ENCODE measurements around the gene CUZD1. TPM values are rescaled to one million over a fixed set of nuclear protein-coding genes. Genes with fewer than 3 reads are reported as not detected.

Gene CUZD1, protein sequence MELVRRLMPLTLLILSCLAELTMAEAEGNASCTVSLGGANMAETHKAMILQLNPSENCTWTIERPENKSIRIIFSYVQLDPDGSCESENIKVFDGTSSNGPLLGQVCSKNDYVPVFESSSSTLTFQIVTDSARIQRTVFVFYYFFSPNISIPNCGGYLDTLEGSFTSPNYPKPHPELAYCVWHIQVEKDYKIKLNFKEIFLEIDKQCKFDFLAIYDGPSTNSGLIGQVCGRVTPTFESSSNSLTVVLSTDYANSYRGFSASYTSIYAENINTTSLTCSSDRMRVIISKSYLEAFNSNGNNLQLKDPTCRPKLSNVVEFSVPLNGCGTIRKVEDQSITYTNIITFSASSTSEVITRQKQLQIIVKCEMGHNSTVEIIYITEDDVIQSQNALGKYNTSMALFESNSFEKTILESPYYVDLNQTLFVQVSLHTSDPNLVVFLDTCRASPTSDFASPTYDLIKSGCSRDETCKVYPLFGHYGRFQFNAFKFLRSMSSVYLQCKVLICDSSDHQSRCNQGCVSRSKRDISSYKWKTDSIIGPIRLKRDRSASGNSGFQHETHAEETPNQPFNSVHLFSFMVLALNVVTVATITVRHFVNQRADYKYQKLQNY
- 0.56 TPM for total RNA-seq
- long read RNA-seq: 0 reads

DNA sequence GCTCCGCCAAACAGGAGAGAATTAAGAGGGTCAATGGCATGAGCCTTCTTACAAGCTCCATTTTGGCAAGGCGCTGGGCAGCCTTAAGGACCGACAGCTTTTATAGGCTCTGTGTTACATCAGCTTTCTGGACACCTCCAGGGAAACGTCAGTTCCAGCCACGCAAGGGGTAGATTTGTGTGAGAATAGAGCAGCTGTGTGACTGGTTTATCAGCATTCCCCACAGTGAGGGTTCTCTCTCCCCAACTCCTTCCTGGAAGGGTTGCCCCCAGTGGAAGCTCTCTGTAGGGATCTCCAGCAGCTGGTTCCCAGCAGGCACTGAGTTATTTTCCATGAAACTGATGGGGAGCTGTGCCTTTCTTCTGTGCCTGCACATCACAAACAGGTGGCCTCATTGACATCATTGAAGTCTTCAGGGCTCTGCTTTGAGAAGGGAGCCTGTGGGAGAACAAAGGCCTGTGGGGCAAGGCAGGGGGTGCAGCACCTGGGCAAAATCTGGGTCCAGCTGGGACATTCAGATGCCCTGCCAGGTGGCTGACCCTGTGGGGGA, at the start of gene CUZD1:
Gene CUZD1 (minus strand): TSS at position 75 of the 550 bp plus-strand sequence. CDS start 14 bp downstream, at position 61.
- no peaks in the 10 kb centered on the region for H3K27me3 ChIP-seq (ENCODE audit: low read depth)
- intact Hi-C loops (cut with DNase I): no loop called here
- no peak for DNase-seq

DNA sequence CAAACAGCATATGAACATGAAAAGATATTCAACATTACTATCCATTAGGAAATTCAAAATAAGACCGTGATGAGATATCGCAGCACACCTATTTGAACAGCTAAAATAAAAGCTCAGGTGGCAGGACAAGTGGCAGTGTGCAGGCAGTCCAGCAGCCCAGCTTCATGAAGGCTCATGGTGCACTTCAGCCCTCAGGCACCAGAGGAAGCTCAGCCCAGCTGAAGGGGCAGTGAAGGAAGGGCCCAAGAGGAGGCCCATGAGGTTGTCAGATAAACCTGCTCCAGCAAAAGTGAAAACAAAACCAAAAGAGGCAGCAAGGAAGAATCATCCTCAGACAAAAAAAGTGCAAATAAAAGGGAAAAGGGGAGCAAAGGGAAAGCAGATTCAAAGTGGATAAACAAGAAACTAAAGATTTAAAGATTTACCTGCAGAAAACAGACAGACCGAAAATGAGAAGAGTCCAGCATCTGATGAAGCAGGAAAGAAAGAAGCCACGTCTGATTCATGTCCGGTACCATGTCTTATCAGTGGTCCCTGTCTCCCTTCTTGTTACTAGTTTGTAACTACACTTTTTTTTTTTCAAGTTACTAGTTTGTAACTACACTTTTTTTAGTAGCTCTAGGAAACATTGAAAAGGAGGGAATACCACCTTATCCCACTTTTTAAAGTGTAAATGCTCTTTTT, 48.7 kb upstream of the CUZD1 start:
- no peak for DNase-seq
- H3K9me3 ChIP-seq: no peaks in the 10 kb centered on the region
- ATAC-seq: no peak

More for the DNA sequence above, at the start of gene CUZD1:
- Histone ChIP-seq H3K27ac (no peak within 1 kb of the TSS), H3K4me3 (no peak within 1 kb of the TSS), H3K36me3 (no peaks in the 10 kb centered on the region), H3K4me1 (no peaks in the 10 kb centered on the region), H3K9me3 (no peaks in the 10 kb centered on the region)
- TF ChIP-seq, protein P1, sequence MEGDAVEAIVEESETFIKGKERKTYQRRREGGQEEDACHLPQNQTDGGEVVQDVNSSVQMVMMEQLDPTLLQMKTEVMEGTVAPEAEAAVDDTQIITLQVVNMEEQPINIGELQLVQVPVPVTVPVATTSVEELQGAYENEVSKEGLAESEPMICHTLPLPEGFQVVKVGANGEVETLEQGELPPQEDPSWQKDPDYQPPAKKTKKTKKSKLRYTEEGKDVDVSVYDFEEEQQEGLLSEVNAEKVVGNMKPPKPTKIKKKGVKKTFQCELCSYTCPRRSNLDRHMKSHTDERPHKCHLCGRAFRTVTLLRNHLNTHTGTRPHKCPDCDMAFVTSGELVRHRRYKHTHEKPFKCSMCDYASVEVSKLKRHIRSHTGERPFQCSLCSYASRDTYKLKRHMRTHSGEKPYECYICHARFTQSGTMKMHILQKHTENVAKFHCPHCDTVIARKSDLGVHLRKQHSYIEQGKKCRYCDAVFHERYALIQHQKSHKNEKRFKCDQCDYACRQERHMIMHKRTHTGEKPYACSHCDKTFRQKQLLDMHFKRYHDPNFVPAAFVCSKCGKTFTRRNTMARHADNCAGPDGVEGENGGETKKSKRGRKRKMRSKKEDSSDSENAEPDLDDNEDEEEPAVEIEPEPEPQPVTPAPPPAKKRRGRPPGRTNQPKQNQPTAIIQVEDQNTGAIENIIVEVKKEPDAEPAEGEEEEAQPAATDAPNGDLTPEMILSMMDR (IDR thresholded peaks at IDR 0.05): no peak
- ATAC-seq: no peak

DNA sequence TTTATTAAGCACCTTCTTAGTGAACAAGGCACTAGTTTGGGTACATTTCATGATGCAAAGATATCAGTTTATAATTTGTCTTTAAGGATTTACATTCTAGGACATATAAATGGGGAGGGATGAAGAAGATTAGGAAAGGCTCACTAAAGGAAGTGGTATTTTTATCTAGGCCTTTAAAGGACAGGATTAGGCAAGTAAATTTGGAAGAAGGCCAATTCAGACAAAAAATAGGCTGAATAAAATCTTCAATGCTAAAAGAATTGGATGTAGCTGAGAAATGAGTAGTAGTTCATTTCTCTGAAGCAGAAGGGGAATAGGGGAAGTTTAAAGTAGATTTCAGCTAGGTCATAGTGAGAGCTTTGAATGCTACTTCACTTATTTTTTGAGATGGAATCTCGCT, 38.5 kb upstream of the CUZD1 start:
- no peak for DNase-seq
- Histone ChIP-seq H3K36me3 (no peaks in the 10 kb centered on the region), H3K9me3 (no peaks in the 10 kb centered on the region), H3K4me3 (no peak overlapping the region), H3K4me1 (peaks cover 5% of the 10 kb centered on the region), H3K27me3 (ENCODE audit: low read depth) (no peaks in the 10 kb centered on the region), H3K27ac (no peak overlapping the region)
- ATAC-seq: no peak
- TF ChIP-seq, protein P1 (IDR thresholded peaks at IDR 0.05): no peak
- intact Hi-C loops (cut with DNase I): no loop called here

More for the DNA sequence above, 48.7 kb upstream of the CUZD1 start:
- TF ChIP-seq, protein P1 (IDR thresholded peaks at IDR 0.05): no peak
- Histone ChIP-seq H3K27ac (no peak overlapping the region), H3K36me3 (no peaks in the 10 kb centered on the region), H3K27me3 (ENCODE audit: low read depth) (no peaks in the 10 kb centered on the region), H3K4me3 (no peak overlapping the region), H3K4me1 (no peaks in the 10 kb centered on the region)
- intact Hi-C loops (cut with DNase I): no loop called here

DNA sequence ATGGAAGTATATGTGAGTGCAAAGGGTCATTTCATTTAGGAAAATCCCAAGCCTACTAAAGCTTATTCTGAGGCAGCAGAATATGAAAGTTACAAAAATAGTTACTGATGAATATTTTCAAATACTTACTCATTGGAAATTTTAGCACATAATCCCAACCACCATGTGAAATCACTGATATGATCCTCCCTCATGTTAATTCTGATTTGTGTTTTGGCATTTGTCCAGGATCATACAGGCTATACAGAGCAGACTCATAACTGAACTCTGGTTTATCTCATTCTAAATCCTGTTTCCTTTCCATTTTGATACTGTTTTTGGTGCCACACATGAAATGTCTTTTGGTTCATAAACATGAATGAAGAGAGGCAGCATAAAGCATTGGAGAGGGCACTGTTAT, 37.1 kb upstream of the CUZD1 start:
- H3K9me3 ChIP-seq: no peaks in the 10 kb centered on the region
- no peaks in the 10 kb centered on the region for H3K27me3 ChIP-seq (ENCODE audit: low read depth)
- TF ChIP-seq, protein P1 (IDR thresholded peaks at IDR 0.05): no peak
- H3K27ac ChIP-seq: no peak overlapping the region
- no peak overlapping the region for H3K4me3 ChIP-seq
- ATAC-seq: no peak
- no peak for DNase-seq
- intact Hi-C loops (cut with DNase I): no loop called here
- H3K4me1 ChIP-seq: peaks cover 5% of the 10 kb centered on the region
- H3K36me3 ChIP-seq: no peaks in the 10 kb centered on the region
